Stomach smooth muscle (tissue), 2 donors: Measurements from ENCODE around the gene PLEKHA6.
"Not testable (repeated sequence)": the region's sequence is repeated elsewhere in the genome, so short reads cannot be mapped to it uniquely, and the experiment has no call there.

Source experiments
- H3K27ac ChIP-seq: one replicate; pipeline ENCODE4 v1.7.0; 2013; ENCODE audit warnings: mild to moderate bottlenecking, low read length, inconsistent platforms
- H3K27me3 ChIP-seq, 2 donors: one replicate each; pipeline ENCODE4 v1.7.0; 2013; ENCODE audit warnings: low read length in 2 of 2; ENCODE audit not compliant: insufficient read depth in 2 of 2, control insufficient read depth in 1 of 2
- H3K36me3 ChIP-seq, 2 donors: one replicate each; pipeline ENCODE4 v1.7.0; 2013; ENCODE audit warnings: low read length in 2 of 2; ENCODE audit not compliant: control insufficient read depth in 2 of 2, insufficient read depth in 2 of 2
- H3K4me1 ChIP-seq: one replicate; pipeline ENCODE4 v1.7.0; 2013; ENCODE audit warnings: low read length; ENCODE audit not compliant: control insufficient read depth, insufficient read depth
- H3K4me3 ChIP-seq, 2 donors: one replicate each; pipeline ENCODE4 v1.7.0; 2013; ENCODE audit warnings: low read length in 2 of 2
- H3K9ac ChIP-seq, 2 donors: one replicate each; pipeline ENCODE4 v1.7.0; 2013; ENCODE audit warnings: low read length in 2 of 2, mild to moderate bottlenecking in 1 of 2
- H3K9me3 ChIP-seq, 2 donors: one replicate each; pipeline ENCODE4 v1.7.0; 2013; ENCODE audit warnings: low read length in 2 of 2; ENCODE audit not compliant: control insufficient read depth in 2 of 2
- donor health status: healthy.
- donor health status: Pancreatic carcinoma.

Gene PLEKHA6

GRCh38 chr1:204336421-204337035 lies 23.2 kb downstream of the PLEKHA6 start:
- H3K27ac ChIP-seq = no peak overlapping the region

GRCh38 chr1:204335533-204335932 lies 24.2 kb downstream of the PLEKHA6 start:
- Histone ChIP-seq H3K4me1 (no peaks in the 10 kb centered on the region), H3K9ac (no peak overlapping the region), H3K4me3 (no peak overlapping the region), H3K27me3 (no peaks in the 10 kb centered on the region), H3K27ac (no peak overlapping the region), H3K9me3 (no peaks in the 10 kb centered on the region), H3K36me3 (no peaks in the 10 kb centered on the region)

More at GRCh38 chr1:204336421-204337035, 23.2 kb downstream of the PLEKHA6 start:
- Histone ChIP-seq H3K9ac (no peak overlapping the region), H3K4me3 (no peak overlapping the region), H3K36me3 (no peaks in the 10 kb centered on the region), H3K4me1 (no peaks in the 10 kb centered on the region), H3K9me3 (no peaks in the 10 kb centered on the region), H3K27me3 (no peaks in the 10 kb centered on the region)

- H3K27me3 ChIP-seq = no peaks in the 10 kb centered on the region
- no peak overlapping the region for H3K9ac ChIP-seq
- no peaks in the 10 kb centered on the region for H3K4me1 ChIP-seq
- H3K9me3 ChIP-seq = no peaks in the 10 kb centered on the region
- H3K4me3 ChIP-seq = no peak overlapping the region
- no peak overlapping the region for H3K27ac ChIP-seq
- H3K36me3 ChIP-seq = no peaks in the 10 kb centered on the region
Measured at GRCh38 chr1:204335085-204335484, 24.6 kb downstream of the PLEKHA6 start.

GRCh38 chr1:204334455-204334854 lies 25.3 kb downstream of the PLEKHA6 start:
- no peaks in the 10 kb centered on the region for H3K9me3 ChIP-seq
- H3K36me3 ChIP-seq = no peaks in the 10 kb centered on the region
- no peak overlapping the region for H3K9ac ChIP-seq
- H3K27me3 ChIP-seq = no peaks in the 10 kb centered on the region
- no peak overlapping the region for H3K4me3 ChIP-seq
- H3K4me1 ChIP-seq = no peaks in the 10 kb centered on the region
- H3K27ac ChIP-seq = no peak overlapping the region

GRCh38 chr1:204333427-204333826 lies 26.3 kb downstream of the PLEKHA6 start:
- Histone ChIP-seq H3K27me3 (no peaks in the 10 kb centered on the region), H3K27ac (no peak overlapping the region), H3K9me3 (no peaks in the 10 kb centered on the region), H3K9ac (no peak overlapping the region), H3K36me3 (no peaks in the 10 kb centered on the region), H3K4me3 (no peak overlapping the region), H3K4me1 (no peaks in the 10 kb centered on the region)

- no peak overlapping the region for H3K4me3 ChIP-seq
- no peaks in the 10 kb centered on the region for H3K9me3 ChIP-seq
- no peak overlapping the region for H3K9ac ChIP-seq
- H3K4me1 ChIP-seq = no peaks in the 10 kb centered on the region
- no peak overlapping the region for H3K27ac ChIP-seq
- no peaks in the 10 kb centered on the region for H3K36me3 ChIP-seq
- H3K27me3 ChIP-seq = peaks cover 0 to 2% of the 10 kb centered on the region in 2 donors
Measured at GRCh38 chr1:204331847-204332487, 27.8 kb downstream of the PLEKHA6 start.

GRCh38 chr1:204331275-204331674 lies 28.5 kb downstream of the PLEKHA6 start:
- Histone ChIP-seq H3K27me3 (peaks cover 0 to 2% of the 10 kb centered on the region in 2 donors), H3K9ac (no peak overlapping the region), H3K27ac (no peak overlapping the region), H3K9me3 (no peaks in the 10 kb centered on the region), H3K4me1 (no peaks in the 10 kb centered on the region), H3K36me3 (no peaks in the 10 kb centered on the region), H3K4me3 (no peak overlapping the region)

GRCh38 chr1:204327870-204328269 lies 31.9 kb downstream of the PLEKHA6 start:
- not testable (repeated sequence) for H3K36me3 ChIP-seq, H3K9ac ChIP-seq

GRCh38 chr1:204327359-204327758 lies 32.4 kb downstream of the PLEKHA6 start:
- no peaks in the 10 kb centered on the region for H3K36me3 ChIP-seq
- no peaks in the 10 kb centered on the region for H3K9me3 ChIP-seq
- H3K27ac ChIP-seq = no peak overlapping the region
- H3K4me1 ChIP-seq = no peaks in the 10 kb centered on the region
- H3K9ac ChIP-seq = no peak overlapping the region
- H3K4me3 ChIP-seq = no peak overlapping the region
- H3K27me3 ChIP-seq = peaks cover 0 to 2% of the 10 kb centered on the region in 2 donors

More at GRCh38 chr1:204327870-204328269, 31.9 kb downstream of the PLEKHA6 start:
- not testable (repeated sequence) for H3K9me3 ChIP-seq, H3K4me1 ChIP-seq, H3K27ac ChIP-seq, H3K4me3 ChIP-seq, H3K27me3 ChIP-seq

- Histone ChIP-seq H3K36me3 (no peaks in the 10 kb centered on the region), H3K9me3 (no peaks in the 10 kb centered on the region), H3K27me3 (peaks cover 0 to 2% of the 10 kb centered on the region in 2 donors), H3K9ac (no peak overlapping the region), H3K4me3 (no peak overlapping the region), H3K27ac (no peak overlapping the region), H3K4me1 (no peaks in the 10 kb centered on the region)
Measured at GRCh38 chr1:204326771-204327300, 32.9 kb downstream of the PLEKHA6 start.

GRCh38 chr1:204325944-204326343 lies 33.8 kb downstream of the PLEKHA6 start:
- Histone ChIP-seq H3K36me3 (no peaks in the 10 kb centered on the region), H3K9me3 (no peaks in the 10 kb centered on the region), H3K4me3 (no peak overlapping the region), H3K4me1 (peaks cover 2% of the 10 kb centered on the region), H3K27me3 (peaks cover 0 to 2% of the 10 kb centered on the region in 2 donors), H3K9ac (no peak overlapping the region), H3K27ac (no peak overlapping the region)
